Right cardiac atrium (tissue), 5 donors: Measurements from ENCODE around the gene PTPRN2. TPM values are rescaled to one million over a fixed set of nuclear protein-coding genes. Genes with fewer than 3 reads are reported as not detected.

Experiments used
- ATAC-seq, 2 donors: fragments of 200-7000 bp; cut with Tn5 transposase; one replicate each; pipeline versions ENCODE4 v1.8.0 to v1.9.1; 2020; ENCODE audit warnings: moderate library complexity in 2 of 2, mild to moderate bottlenecking in 1 of 2
- DNase-seq, 3 donors: peaks; one replicate each; pipeline ENCODE4 v3.0.0-alpha.2; 2020
- H3K27ac ChIP-seq: one replicate; pipeline ENCODE4 v1.5.1; 2013; ENCODE audit warnings: mild to moderate bottlenecking, low read length, control low read depth, moderate library complexity
- H3K27me3 ChIP-seq: one replicate; pipeline ENCODE4 v1.6.1; 2013; ENCODE audit not compliant: control insufficient read depth, insufficient read depth
- H3K4me1 ChIP-seq: one replicate; pipeline ENCODE4 v1.6.1; 2013; ENCODE audit warnings: low read length; ENCODE audit not compliant: control insufficient read depth, insufficient read depth
- H3K4me3 ChIP-seq: one replicate; pipeline ENCODE4 v1.5.1; 2013; ENCODE audit warnings: low read length, control low read depth
- H3K9me3 ChIP-seq: one replicate; pipeline ENCODE4 v1.6.1; 2013; ENCODE audit warnings: low read length; ENCODE audit not compliant: control insufficient read depth
- WGBS: extraction: QIAGEN DNeasy Blood & Tissue Kit; methylation state at CpG from one replicate; pipeline ENCODE4 v1.1.7; 2013; 5-methylcytosine and 5-hydroxymethylcytosine counted together
- intact Hi-C, 4 donors: fragments of 100-400 bp; cut with DNase I; formaldehyde crosslinking; loops; one replicate each; pipeline versions ENCODE4 v1.11.0 to v1.14.0; 2022 to 2023
- polyA plus RNA-seq: library from polyadenylated mRNA; stranded (reverse); fragments of 200-250 nt; gene quantifications from one replicate; pipeline ENCODE4 v1.2.3, GENCODE V29; 2013
- total RNA-seq, 4 donors: library from RNA; stranded (reverse); fragmentation: NEBNext Ultra II Directional; extraction: Animal tissue kit (Norgen Biotek cat#: 25700); gene quantifications; one replicate each; pipeline ENCODE4 v1.2.1, GENCODE V29; 2021
- donor health status: healthy with polysubstance abuse.
- donor health status: DM: no; HTN: yes; CAD: no.
- donor health status: DM: no; HTN: no; CAD: no.
- donor health status: DM: no; HTN: yes; CAD: no; lungs with severe emphysema.
- donor health status: DM: yes; HTN: yes; CAD: no.

The PTPRN2 gene
- total and polyA plus RNA-seq, 5 donors, result 1.5 to 3.9 (median 1.9) TPM

- 98% methylated on average over 7 of the region's 7 CpGs for WGBS
- Histone ChIP-seq H3K4me1 (no peaks in the 10 kb centered on the region), H3K27me3 (no peaks in the 10 kb centered on the region), H3K27ac (no peak overlapping the region), H3K9me3 (no peaks in the 10 kb centered on the region), H3K4me3 (no peak overlapping the region)
- DNase-seq, result no peak
- intact Hi-C loops, result no loop called here
- ATAC-seq, result no peak
These were observed 14.4 kb upstream of the PTPRN2 start for GRCh38 chr7:158602041-158602440.

- no peak for DNase-seq
- no peaks in the 10 kb centered on the region for H3K9me3 ChIP-seq
- WGBS, result 62% methylated on average over 1 of the region's 1 CpG
- no peak for ATAC-seq
- intact Hi-C loops, result no loop called here
- H3K27ac ChIP-seq, result no peak overlapping the region
- H3K4me1 ChIP-seq, result no peaks in the 10 kb centered on the region
- no peaks in the 10 kb centered on the region for H3K27me3 ChIP-seq
- no peak overlapping the region for H3K4me3 ChIP-seq
These were observed 13.5 kb upstream of the PTPRN2 start for GRCh38 chr7:158601090-158601489.

GRCh38 chr7:158596745-158597144, 9.1 kb upstream of the PTPRN2 start:
- no peak for ATAC-seq
- intact Hi-C loops, result no loop called here
- Histone ChIP-seq H3K27ac (no peak overlapping the region), H3K4me3 (no peak overlapping the region), H3K9me3 (peaks cover 3% of the 10 kb centered on the region), H3K27me3 (no peaks in the 10 kb centered on the region), H3K4me1 (no peaks in the 10 kb centered on the region)
- 92% methylated on average over 4 of the region's 4 CpGs for WGBS
- DNase-seq, result no peak

GRCh38 chr7:158596309-158596708, 8.7 kb upstream of the PTPRN2 start:
- peaks cover 3% of the 10 kb centered on the region for H3K9me3 ChIP-seq
- no peaks in the 10 kb centered on the region for H3K27me3 ChIP-seq
- DNase-seq (no peak), ATAC-seq (no peak)
- 95% methylated on average over 4 of the region's 4 CpGs for WGBS
- no peak overlapping the region for H3K4me3 ChIP-seq
- H3K4me1 ChIP-seq, result no peaks in the 10 kb centered on the region
- no peak overlapping the region for H3K27ac ChIP-seq
- intact Hi-C loops, result no loop called here

GRCh38 chr7:158595068-158595467, 7.4 kb upstream of the PTPRN2 start:
- DNase-seq (no peak), ATAC-seq (peak; percentile 62 to 91)
- H3K27me3 ChIP-seq, result no peaks in the 10 kb centered on the region
- no peak overlapping the region for H3K4me3 ChIP-seq
- intact Hi-C loops, result no loop called here
- H3K4me1 ChIP-seq, result no peaks in the 10 kb centered on the region
- H3K27ac ChIP-seq, result no peak overlapping the region
- H3K9me3 ChIP-seq, result peaks cover 3% of the 10 kb centered on the region
- WGBS, result 74% methylated on average over 3 of the region's 3 CpGs

- Histone ChIP-seq H3K4me3 (no peak overlapping the region), H3K9me3 (peaks cover 3% of the 10 kb centered on the region), H3K27me3 (no peaks in the 10 kb centered on the region), H3K4me1 (no peaks in the 10 kb centered on the region), H3K27ac (no peak overlapping the region)
- intact Hi-C loops, result no loop called here
- 98% methylated on average over 1 of the region's 1 CpG for WGBS
- ATAC-seq (no peak), DNase-seq (no peak)
These were observed 4.9 kb upstream of the PTPRN2 start for GRCh38 chr7:158592541-158592940.

GRCh38 chr7:158591944-158592343, 4.3 kb upstream of the PTPRN2 start:
- no peaks in the 10 kb centered on the region for H3K4me1 ChIP-seq
- WGBS, result 91% methylated on average over 15 of the region's 15 CpGs
- no peak overlapping the region for H3K27ac ChIP-seq
- no peaks in the 10 kb centered on the region for H3K27me3 ChIP-seq
- ATAC-seq, result no peak
- intact Hi-C loops, result no loop called here
- DNase-seq, result no peak
- H3K4me3 ChIP-seq, result no peak overlapping the region
- H3K9me3 ChIP-seq, result peaks cover 3% of the 10 kb centered on the region

- ATAC-seq, result no peak
- Histone ChIP-seq H3K4me3 (no peak overlapping the region), H3K27ac (no peak overlapping the region), H3K4me1 (peaks cover 4% of the 10 kb centered on the region), H3K9me3 (peaks cover 3% of the 10 kb centered on the region), H3K27me3 (no peaks in the 10 kb centered on the region)
- 91% methylated on average over 12 of the region's 12 CpGs for WGBS
- intact Hi-C loops, result no loop called here
- no peak for DNase-seq
These were observed 2.5 kb upstream of the PTPRN2 start for GRCh38 chr7:158590181-158590530.

GRCh38 chr7:158589653-158590052, 2.0 kb upstream of the PTPRN2 start:
- DNase-seq (no peak), ATAC-seq (no peak)
- 44% methylated on average over 1 of the region's 1 CpG for WGBS
- intact Hi-C loops, result no loop called here
- Histone ChIP-seq H3K4me3 (no peak overlapping the region), H3K4me1 (peaks cover 4% of the 10 kb centered on the region), H3K27me3 (no peaks in the 10 kb centered on the region), H3K9me3 (peaks cover 3% of the 10 kb centered on the region), H3K27ac (no peak overlapping the region)

GRCh38 chr7:158588878-158589442, 1.3 kb upstream of the PTPRN2 start:
- Histone ChIP-seq H3K27ac (no peak overlapping the region), H3K9me3 (peaks cover 3% of the 10 kb centered on the region), H3K4me3 (no peak overlapping the region), H3K4me1 (peaks cover 4% of the 10 kb centered on the region), H3K27me3 (no peaks in the 10 kb centered on the region)
- intact Hi-C loops, result no loop called here
- DNase-seq (no peak), ATAC-seq (no peak)
- 43% methylated on average over 16 of the region's 16 CpGs for WGBS

GRCh38 chr7:158588085-158588877, 658 bp upstream of the PTPRN2 start:
- ATAC-seq, result peak; percentile 28 to 35
- Histone ChIP-seq H3K27me3 (no peaks in the 10 kb centered on the region), H3K9me3 (peaks cover 3% of the 10 kb centered on the region), H3K4me3 (peak overlapping the region; percentile 69), H3K27ac (no peak overlapping the region), H3K4me1 (peaks cover 4% of the 10 kb centered on the region)
- intact Hi-C loops, result no loop called here
- WGBS, result 11% methylated on average over 63 of the region's 63 CpGs
- no peak for DNase-seq
